ENCODE data around the gene NUBP2.

Gene NUBP2

DNA sequence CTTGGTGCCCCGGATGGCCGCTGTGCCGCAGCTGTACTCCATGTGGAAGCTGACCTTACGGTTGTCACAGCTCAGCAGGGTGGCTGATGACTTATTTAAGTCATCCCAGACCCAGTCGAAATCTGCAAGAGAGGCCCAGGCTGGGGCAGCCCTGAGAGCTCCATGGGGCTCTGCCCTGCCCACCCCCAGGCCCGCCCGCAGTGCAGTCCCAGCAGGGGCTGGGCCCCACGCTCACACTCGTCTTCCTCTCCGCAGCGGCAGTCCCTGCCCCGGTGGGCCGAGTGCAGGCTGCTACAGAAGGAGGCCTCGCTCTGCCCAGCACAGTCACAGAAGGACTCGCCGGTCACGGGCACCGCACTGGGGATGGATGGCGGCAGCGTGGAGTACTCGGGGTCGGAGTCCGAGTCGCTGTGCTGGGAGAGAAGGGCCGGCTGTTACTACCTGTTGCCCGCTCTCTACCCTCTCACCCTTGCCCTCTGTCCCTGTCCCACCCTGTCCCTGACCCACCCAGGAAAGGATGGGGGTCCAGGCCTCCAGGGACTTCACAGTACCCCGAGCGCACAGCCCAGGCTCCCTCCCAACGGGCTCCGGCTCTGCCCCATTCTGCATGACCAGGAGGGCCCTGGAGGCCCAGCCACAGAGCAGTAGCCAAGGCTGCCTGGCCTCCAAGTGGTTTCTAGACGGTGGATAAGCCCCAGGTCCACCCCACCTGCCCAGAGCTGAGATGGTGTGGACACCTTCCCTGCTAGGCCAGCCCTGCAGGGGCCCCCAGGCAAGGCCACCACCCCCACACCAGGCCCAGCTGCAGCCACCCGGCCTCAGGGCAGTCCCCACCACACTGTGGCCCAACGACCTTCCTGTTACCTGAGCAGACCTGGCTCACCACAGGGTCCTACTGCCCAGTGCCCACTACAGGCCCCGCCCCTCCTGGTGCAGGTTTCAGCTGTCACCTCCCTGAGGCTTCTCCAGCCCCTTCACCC, 4.3 kb upstream of the NUBP2 start:
- Histone ChIP-seq H2BK12ac (ENCODE audit: low read length) (no peak overlapping the region), H3K18ac (ENCODE audit: low read length) (no peak overlapping the region), H3K36me3 (ENCODE audit: control insufficient read depth in 1 of 2, insufficient read depth in 2 of 2, low read length in 2 of 2) (peaks cover 50 to 56% of the 10 kb centered on the region in 2 experiments), H4K12ac (ENCODE audit: low read depth, low read length) (no peak overlapping the region), H3K4me3 (ENCODE audit: low read depth, low read length) (no peak overlapping the region), H3K14ac (ENCODE audit: low read length) (no peak overlapping the region), H3K23ac (ENCODE audit: low read length) (no peak overlapping the region), H3K79me2 (ENCODE audit: control insufficient read depth, insufficient read depth, low read length, poor library complexity) (peaks cover 7% of the 10 kb centered on the region), H2BK120ac (ENCODE audit: insufficient read depth, low read length, poor library complexity) (no peak overlapping the region), H4K8ac (ENCODE audit: low read depth, low read length) (no peak overlapping the region), H4K91ac (ENCODE audit: low read depth, low read length) (no peak overlapping the region), H3K9me3 (ENCODE audit: insufficient read depth, low read depth, low read length) (no peaks in the 10 kb centered on the region), H3K27ac (ENCODE audit: low read depth, low read length) (no peak overlapping the region), H2AFZ (ENCODE audit: insufficient read depth, low read length, poor library complexity) (no peak overlapping the region), H2BK5ac (ENCODE audit: low read depth, low read length, poor library complexity) (no peak overlapping the region), H2AK5ac (ENCODE audit: low read length) (no peak overlapping the region), H3K9ac (ENCODE audit: low read length) (no peak overlapping the region), H3K4me1 (ENCODE audit: control insufficient read depth in 1 of 2, insufficient read depth in 2 of 2, low read length in 2 of 2) (peaks cover 15 to 23% of the 10 kb centered on the region in 2 experiments), H3K4me2 (ENCODE audit: low read length) (no peak overlapping the region), H3K79me1 (ENCODE audit: low read length) (peaks cover 2% of the 10 kb centered on the region), H3K27me3 (ENCODE audit: insufficient read depth, low read length) (no peaks in the 10 kb centered on the region), H3K4ac (ENCODE audit: low read depth, low read length) (no peak overlapping the region)
- no CpG with 5 or more reads among the region's 34 CpGs for WGBS (ENCODE audit: extremely low coverage, insufficient coverage, insufficient read length)
- no peak for DNase-seq

DNA sequence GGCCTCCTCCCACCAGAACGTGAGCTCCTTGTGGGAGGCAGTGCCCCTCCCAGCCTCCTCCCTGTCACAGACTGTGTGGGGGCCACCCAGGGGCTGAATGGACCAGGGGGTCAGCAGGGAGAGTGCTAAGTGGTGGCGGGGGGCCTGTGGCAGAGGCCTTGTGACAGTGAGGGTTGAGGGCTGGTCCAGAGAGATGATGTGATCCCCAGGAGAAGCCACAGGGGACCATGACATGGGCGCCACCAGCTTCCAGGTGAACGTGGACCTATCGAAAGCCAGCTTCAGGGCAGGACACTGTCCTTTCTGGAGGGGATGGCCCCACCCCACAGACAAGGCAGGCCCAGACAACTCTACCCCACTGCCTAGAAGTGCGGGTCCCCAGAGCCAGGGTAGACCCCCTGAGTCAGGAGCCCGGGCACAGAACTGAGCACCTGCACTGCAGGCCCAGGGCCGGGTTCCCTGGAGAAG, 3.5 kb upstream of the NUBP2 start:
- Histone ChIP-seq H3K79me2 (ENCODE audit: control insufficient read depth, insufficient read depth, low read length, poor library complexity) (peaks cover 4% of the 10 kb centered on the region), H3K27ac (ENCODE audit: low read depth, low read length) (peak overlapping the region; percentile 2), H4K8ac (ENCODE audit: low read depth, low read length) (no peak overlapping the region), H3K14ac (ENCODE audit: low read length) (no peak overlapping the region), H3K36me3 (ENCODE audit: control insufficient read depth in 1 of 2, insufficient read depth in 2 of 2, low read length in 2 of 2) (peaks cover 50 to 56% of the 10 kb centered on the region in 2 experiments), H3K4me2 (ENCODE audit: low read length) (no peak overlapping the region), H3K9ac (ENCODE audit: low read length) (no peak overlapping the region), H2AK5ac (ENCODE audit: low read length) (no peak overlapping the region), H2AFZ (ENCODE audit: insufficient read depth, low read length, poor library complexity) (no peak overlapping the region), H2BK12ac (ENCODE audit: low read length) (no peak overlapping the region), H4K12ac (ENCODE audit: low read depth, low read length) (no peak overlapping the region), H3K18ac (ENCODE audit: low read length) (no peak overlapping the region), H2BK5ac (ENCODE audit: low read depth, low read length, poor library complexity) (no peak overlapping the region), H3K4me3 (ENCODE audit: low read depth, low read length) (no peak overlapping the region), H3K23ac (ENCODE audit: low read length) (no peak overlapping the region), H3K9me3 (ENCODE audit: insufficient read depth, low read depth, low read length) (no peaks in the 10 kb centered on the region), H3K4me1 (ENCODE audit: control insufficient read depth in 1 of 2, insufficient read depth in 2 of 2, low read length in 2 of 2) (peaks cover 10 to 21% of the 10 kb centered on the region in 2 experiments), H4K91ac (ENCODE audit: low read depth, low read length) (no peak overlapping the region), H3K79me1 (ENCODE audit: low read length) (no peaks in the 10 kb centered on the region), H3K4ac (ENCODE audit: low read depth, low read length) (no peak overlapping the region), H2BK120ac (ENCODE audit: insufficient read depth, low read length, poor library complexity) (no peak overlapping the region), H3K27me3 (ENCODE audit: insufficient read depth, low read length) (no peaks in the 10 kb centered on the region)
- no peak for DNase-seq
- no CpG with 5 or more reads among the region's 8 CpGs for WGBS (ENCODE audit: extremely low coverage, insufficient coverage, insufficient read length)

DNA sequence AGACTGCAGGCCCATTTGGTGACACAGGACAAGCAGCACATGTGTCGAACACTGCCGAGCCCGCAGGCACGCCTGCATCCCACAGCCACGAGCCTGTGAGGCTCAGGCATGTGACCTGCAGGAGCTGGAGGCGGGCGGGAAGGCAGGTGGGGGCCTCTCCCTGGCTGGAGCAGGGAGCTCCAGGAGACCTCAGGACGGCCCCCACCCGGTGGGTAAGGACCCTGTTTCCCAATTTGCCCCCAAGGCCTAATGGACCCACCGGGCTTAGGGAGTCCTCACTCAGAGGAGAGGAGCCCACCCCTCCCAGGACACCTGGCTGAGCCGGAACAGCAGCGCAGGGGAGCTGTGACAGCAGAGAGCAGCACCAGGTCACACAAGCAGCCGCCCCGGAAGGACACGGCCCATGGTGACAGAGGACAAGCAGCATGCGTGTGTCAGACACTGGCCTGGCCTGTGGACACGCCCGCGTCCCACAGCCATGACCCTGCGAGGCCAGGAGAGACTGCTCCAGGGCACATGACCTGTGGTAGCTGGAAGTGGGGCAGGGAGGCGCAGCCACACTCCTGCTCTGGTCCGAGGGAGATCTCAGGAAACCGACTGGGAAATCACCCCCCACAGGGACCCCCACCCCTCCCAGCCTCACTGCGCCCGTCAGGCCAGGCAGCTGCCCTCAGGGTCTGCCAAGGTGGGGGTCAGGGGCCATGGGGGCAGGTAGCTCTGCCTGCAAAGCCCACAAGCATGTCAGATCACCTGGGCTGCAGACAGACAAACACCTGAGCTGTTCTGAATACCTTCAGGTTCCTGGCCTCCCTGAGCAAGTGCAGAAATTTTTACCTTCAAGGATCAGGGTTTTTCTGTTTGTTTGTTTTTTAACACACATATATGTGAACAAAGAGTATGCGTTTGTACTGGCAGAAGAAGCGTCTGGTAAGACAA, 2.8 kb upstream of the NUBP2 start:
- peaks cover 4% of the 10 kb centered on the region for H3K79me2 ChIP-seq (ENCODE audit: control insufficient read depth, insufficient read depth, low read length, poor library complexity)
- WGBS (ENCODE audit: extremely low coverage, insufficient coverage, insufficient read length) = no CpG with 5 or more reads among the region's 27 CpGs
- H3K27me3 ChIP-seq (ENCODE audit: insufficient read depth, low read length) = no peaks in the 10 kb centered on the region
- H3K9me3 ChIP-seq (ENCODE audit: insufficient read depth, low read depth, low read length) = no peaks in the 10 kb centered on the region
- peak; percentile 90 for DNase-seq
- no peak overlapping the region for H3K14ac ChIP-seq (ENCODE audit: low read length)
- H3K9ac ChIP-seq (ENCODE audit: low read length) = no peak overlapping the region
- no peak overlapping the region for H2BK5ac ChIP-seq (ENCODE audit: low read depth, low read length, poor library complexity)
- H3K27ac ChIP-seq (ENCODE audit: low read depth, low read length) = no peak overlapping the region
- no peak overlapping the region for H3K4me2 ChIP-seq (ENCODE audit: low read length)
- no peak overlapping the region for H3K23ac ChIP-seq (ENCODE audit: low read length)
- peaks cover 48 to 57% of the 10 kb centered on the region in 2 experiments for H3K36me3 ChIP-seq (ENCODE audit: control insufficient read depth in 1 of 2, insufficient read depth in 2 of 2, low read length in 2 of 2)
- no peak overlapping the region for H4K8ac ChIP-seq (ENCODE audit: low read depth, low read length)
- no peak overlapping the region for H2AFZ ChIP-seq (ENCODE audit: insufficient read depth, low read length, poor library complexity)
- peaks cover 8 to 21% of the 10 kb centered on the region in 2 experiments for H3K4me1 ChIP-seq (ENCODE audit: control insufficient read depth in 1 of 2, insufficient read depth in 2 of 2, low read length in 2 of 2)
- no peak overlapping the region for H3K4ac ChIP-seq (ENCODE audit: low read depth, low read length)
- H2BK12ac ChIP-seq (ENCODE audit: low read length) = no peak overlapping the region
- peak overlapping the region; percentile 14 for H3K18ac ChIP-seq (ENCODE audit: low read length)
- no peak overlapping the region for H2BK120ac ChIP-seq (ENCODE audit: insufficient read depth, low read length, poor library complexity)
- H4K12ac ChIP-seq (ENCODE audit: low read depth, low read length) = no peak overlapping the region
- no peaks in the 10 kb centered on the region for H3K79me1 ChIP-seq (ENCODE audit: low read length)
- no peak overlapping the region for H4K91ac ChIP-seq (ENCODE audit: low read depth, low read length)
- no peak overlapping the region for H3K4me3 ChIP-seq (ENCODE audit: low read depth, low read length)
- H2AK5ac ChIP-seq (ENCODE audit: low read length) = no peak overlapping the region

DNA sequence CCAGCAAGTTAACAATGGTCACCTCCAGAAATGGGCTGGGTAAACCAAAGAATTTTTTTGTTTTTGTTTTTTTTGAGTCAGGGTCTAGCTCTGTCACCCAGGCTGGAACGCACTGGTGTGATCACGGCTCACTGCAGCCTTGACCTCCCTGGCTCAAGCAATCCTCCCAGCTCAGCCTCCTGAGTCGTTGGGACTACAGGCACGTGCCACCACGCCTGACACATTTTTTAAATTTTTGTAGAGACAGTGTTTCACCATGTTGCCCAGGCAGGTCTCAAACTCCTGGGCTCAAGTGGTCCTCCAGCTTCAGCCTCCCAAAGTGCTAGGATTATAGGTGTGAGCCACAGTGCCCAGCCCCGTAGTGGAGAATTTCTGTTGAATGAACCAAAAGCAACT, 2.1 kb upstream of the NUBP2 start:
- no peak overlapping the region for H2AK5ac ChIP-seq (ENCODE audit: low read length)
- peaks cover 45 to 55% of the 10 kb centered on the region in 2 experiments for H3K36me3 ChIP-seq (ENCODE audit: control insufficient read depth in 1 of 2, insufficient read depth in 2 of 2, low read length in 2 of 2)
- H3K4me1 ChIP-seq (ENCODE audit: control insufficient read depth in 1 of 2, insufficient read depth in 2 of 2, low read length in 2 of 2) = peaks cover 8 to 21% of the 10 kb centered on the region in 2 experiments
- H3K9me3 ChIP-seq (ENCODE audit: insufficient read depth, low read depth, low read length) = no peaks in the 10 kb centered on the region
- no peaks in the 10 kb centered on the region for H3K79me1 ChIP-seq (ENCODE audit: low read length)
- H4K91ac ChIP-seq (ENCODE audit: low read depth, low read length) = no peak overlapping the region
- no peak overlapping the region for H3K18ac ChIP-seq (ENCODE audit: low read length)
- H3K27me3 ChIP-seq (ENCODE audit: insufficient read depth, low read length) = no peaks in the 10 kb centered on the region
- no peak overlapping the region for H3K9ac ChIP-seq (ENCODE audit: low read length)
- no CpG with 5 or more reads among the region's 6 CpGs for WGBS (ENCODE audit: extremely low coverage, insufficient coverage, insufficient read length)
- H3K14ac ChIP-seq (ENCODE audit: low read length) = no peak overlapping the region
- H4K12ac ChIP-seq (ENCODE audit: low read depth, low read length) = no peak overlapping the region
- no peak overlapping the region for H3K27ac ChIP-seq (ENCODE audit: low read depth, low read length)
- H2BK12ac ChIP-seq (ENCODE audit: low read length) = no peak overlapping the region
- DNase-seq = peak in 1 of 2 donors; percentile 52
- H3K4me3 ChIP-seq (ENCODE audit: low read depth, low read length) = no peak overlapping the region
- H3K4me2 ChIP-seq (ENCODE audit: low read length) = no peak overlapping the region
- H2AFZ ChIP-seq (ENCODE audit: insufficient read depth, low read length, poor library complexity) = no peak overlapping the region
- H2BK5ac ChIP-seq (ENCODE audit: low read depth, low read length, poor library complexity) = no peak overlapping the region
- peaks cover 4% of the 10 kb centered on the region for H3K79me2 ChIP-seq (ENCODE audit: control insufficient read depth, insufficient read depth, low read length, poor library complexity)
- H4K8ac ChIP-seq (ENCODE audit: low read depth, low read length) = no peak overlapping the region
- H3K23ac ChIP-seq (ENCODE audit: low read length) = no peak overlapping the region
- H2BK120ac ChIP-seq (ENCODE audit: insufficient read depth, low read length, poor library complexity) = no peak overlapping the region
- H3K4ac ChIP-seq (ENCODE audit: low read depth, low read length) = no peak overlapping the region

All from trophoblast cell (in vitro differentiated cells and primary cell).